ENCODE results near the gene SRCAP. TPM values are rescaled to one million over a fixed set of nuclear protein-coding genes. Genes with fewer than 3 reads are reported as not detected.

SRCAP gene
- polyA plus RNA-seq, 1 of the 3 experiments (the other 2 are of a cell fraction): 5.6 TPM

GRCh38 chr16:30747331-30747730 is 48.4 kb downstream of the SRCAP start:
- H3K4me2 ChIP-seq: peak overlapping the region; percentile 82
- H3F3A ChIP-seq (replicated peaks; ENCODE audit: insufficient read depth): peaks cover 19% of the 10 kb centered on the region
- TF ChIP-seq TCF12 (IDR thresholded peaks at IDR 0.05) (no peak), JUND (IDR thresholded peaks at IDR 0.05) (0 out of 2 replicates have a peak, but pooled peaks have one; percentile 9), PBX3 (IDR thresholded peaks at IDR 0.05) (no peak), NFIC (IDR thresholded peaks at IDR 0.05; ENCODE audit: borderline replicate concordance) (0 out of 2 replicates have a peak, but pooled peaks have one; percentile 16), RCOR1 (IDR thresholded peaks at IDR 0.05; ENCODE audit: low read length) (no peak), REST (IDR thresholded peaks at IDR 0.05; ENCODE audit: low read depth, low read length) (no peak), FOSL2 (IDR thresholded peaks at IDR 0.05; ENCODE audit: borderline replicate concordance, low read depth) (0 out of 2 replicates have a peak, but pooled peaks have one; percentile 19)
- WGBS (ENCODE audit: low lambda C conversion rate): 12% methylated on average over 3 of the region's 3 CpGs
- peak overlapping the region; percentile 7 to 83 for H3K27ac ChIP-seq (ENCODE audit: low read depth in 2 of 2, low read length in 1 of 2)
- H3K4me1 ChIP-seq (ENCODE audit: control insufficient read depth in 1 of 2, insufficient read depth in 2 of 2, low read depth in 1 of 2, low read length in 1 of 2): peaks cover 5 to 8% of the 10 kb centered on the region in 2 experiments; a peak in 2 of 4 replicates
- peaks cover 9 to 26% of the 10 kb centered on the region in 2 experiments for H3K36me3 ChIP-seq (replicated peaks in 1 of 2; ENCODE audit: control insufficient read depth in 1 of 2, insufficient read depth in 2 of 2, low read length in 1 of 2)
- H2AFZ ChIP-seq (ENCODE audit: low read depth): peak overlapping the region; percentile 78
- DNase-seq: no peak
- H3K9me3 ChIP-seq: no peaks in the 10 kb centered on the region
- ChIA-PET CTCF (interaction anchor here (1.2 kb wide), 2 partner anchors 19 to 194 kb away, joined by 5 to 6 read pairs; no protein-coding TSS in a partner anchor), POLR2A (interaction anchor here (0.5 to 2.1 kb wide), 15 partner anchors 9 to 128 kb away, joined by 3 to 10 read pairs (median 4); partner anchors contain the start of genes FBRS and SRCAP)
- no peaks in the 10 kb centered on the region for H4K20me1 ChIP-seq (ENCODE audit: insufficient read depth)
- no peaks in the 10 kb centered on the region for H3K9me2 ChIP-seq
- H3K9ac ChIP-seq: peak overlapping the region; percentile 69
- H3K79me2 ChIP-seq (ENCODE audit: insufficient read depth): peaks cover 21% of the 10 kb centered on the region
- H3K4me3 ChIP-seq (ENCODE audit: low read depth in 2 of 2, low read length in 1 of 2): peak overlapping the region in 1 of 2 experiments; percentile 74; a peak in 2 of 4 replicates
- no peaks in the 10 kb centered on the region for H3K27me3 ChIP-seq (ENCODE audit: insufficient read depth)

- Histone ChIP-seq H3K27me3 (ENCODE audit: insufficient read depth) (no peaks in the 10 kb centered on the region), H2AFZ (ENCODE audit: low read depth) (peak within 1 kb of the TSS; percentile 78), H3K9me3 (no peaks in the 10 kb centered on the region), H3K36me3 (replicated peaks in 1 of 2; ENCODE audit: control insufficient read depth in 1 of 2, insufficient read depth in 2 of 2, low read length in 1 of 2) (peaks cover 12 to 32% of the 10 kb centered on the region in 2 experiments), H3F3A (replicated peaks; ENCODE audit: insufficient read depth) (peaks cover 19% of the 10 kb centered on the region), H4K20me1 (ENCODE audit: insufficient read depth) (no peaks in the 10 kb centered on the region), H3K9me2 (no peaks in the 10 kb centered on the region), H3K9ac (peak within 1 kb of the TSS; percentile 69), H3K4me3 (ENCODE audit: low read depth in 2 of 2, low read length in 1 of 2) (peak within 1 kb of the TSS; percentile 69 to 74), H3K27ac (ENCODE audit: low read depth in 2 of 2, low read length in 1 of 2) (peak within 1 kb of the TSS; percentile 76 to 83), H3K79me2 (ENCODE audit: insufficient read depth) (peaks cover 21% of the 10 kb centered on the region), H3K4me2 (peak within 1 kb of the TSS; percentile 82), H3K4me1 (ENCODE audit: control insufficient read depth in 1 of 2, insufficient read depth in 2 of 2, low read depth in 1 of 2, low read length in 1 of 2) (peaks cover 5 to 8% of the 10 kb centered on the region in 2 experiments; a peak in 2 of 4 replicates)
- POLR2A ChIA-PET: interaction anchor here (0.5 to 2.1 kb wide), 15 partner anchors 10 to 127 kb away, joined by 3 to 10 read pairs (median 4); partner anchors contain the start of genes FBRS and SRCAP
- DNase-seq: peak; percentile 96
- 3% methylated on average over 24 of the region's 60 CpGs for WGBS (ENCODE audit: low lambda C conversion rate)
- CTCF ChIA-PET: interaction anchor here (1.2 kb wide), 2 partner anchors 20 to 194 kb away, joined by 5 to 6 read pairs; no protein-coding TSS in a partner anchor
- TF ChIP-seq RFX5 (IDR thresholded peaks at IDR 0.05; ENCODE audit: low read length) (peak; percentile 64; the same call in 1 of the 2 replicates), FOSL2 (IDR thresholded peaks at IDR 0.05; ENCODE audit: borderline replicate concordance, low read depth) (no peak), FOXJ3 (CRISPR knock-in tag; IDR thresholded peaks at IDR 0.05) (no peak), RCOR1 (IDR thresholded peaks at IDR 0.05; ENCODE audit: low read length) (0 out of 2 replicates have a peak, but pooled peaks have one; percentile 9), MXI1 (IDR thresholded peaks at IDR 0.05; ENCODE audit: low read depth, low read length) (peak; percentile 99), USF2 (IDR thresholded peaks at IDR 0.05; ENCODE audit: borderline replicate concordance, low read depth, low read length) (peak; percentile 83), PBX3 (IDR thresholded peaks at IDR 0.05) (no peak), SMC3 (IDR thresholded peaks at IDR 0.05; ENCODE audit: low read depth, low read length) (no peak), ZBTB33 (IDR thresholded peaks at IDR 0.05; ENCODE audit: borderline replicate concordance, low read depth) (no peak), GATA2 (CRISPR knock-in tag; IDR thresholded peaks at IDR 0.05) (no peak)
These were observed 49.0 kb downstream of the SRCAP start, which contains the start of gene PHKG2 for GRCh38 chr16:30747799-30748633. TSS of gene PHKG2 (plus strand) at chr16:30748425. CDS start at chr16:30748821, 396 bp downstream.
